Right renal cortex interstitium (tissue), 3 donors: ENCODE results near the gene SGSM2. TPM values are rescaled to one million over a fixed set of nuclear protein-coding genes. Genes with fewer than 3 reads are reported as not detected.
"Not testable (repeated sequence)": the region's sequence is repeated elsewhere in the genome, so short reads cannot be mapped to it uniquely, and the experiment has no call there.

ENCODE experiments used
- DNase-seq, 3 donors: peaks; one replicate each; pipeline ENCODE4 v3.0.0-alpha.2; 2013; ENCODE audit warnings: low read depth in 3 of 3, low spot score in 2 of 3
- polyA plus RNA-seq, 3 donors: library from polyadenylated mRNA; unstranded; fragments of 120-200 nt; gene quantifications; one replicate each; pipeline ENCODE4 v1.2.1, GENCODE V29; 2013; ENCODE audit not compliant: insufficient read length in 3 of 3

The SGSM2 gene, protein sequence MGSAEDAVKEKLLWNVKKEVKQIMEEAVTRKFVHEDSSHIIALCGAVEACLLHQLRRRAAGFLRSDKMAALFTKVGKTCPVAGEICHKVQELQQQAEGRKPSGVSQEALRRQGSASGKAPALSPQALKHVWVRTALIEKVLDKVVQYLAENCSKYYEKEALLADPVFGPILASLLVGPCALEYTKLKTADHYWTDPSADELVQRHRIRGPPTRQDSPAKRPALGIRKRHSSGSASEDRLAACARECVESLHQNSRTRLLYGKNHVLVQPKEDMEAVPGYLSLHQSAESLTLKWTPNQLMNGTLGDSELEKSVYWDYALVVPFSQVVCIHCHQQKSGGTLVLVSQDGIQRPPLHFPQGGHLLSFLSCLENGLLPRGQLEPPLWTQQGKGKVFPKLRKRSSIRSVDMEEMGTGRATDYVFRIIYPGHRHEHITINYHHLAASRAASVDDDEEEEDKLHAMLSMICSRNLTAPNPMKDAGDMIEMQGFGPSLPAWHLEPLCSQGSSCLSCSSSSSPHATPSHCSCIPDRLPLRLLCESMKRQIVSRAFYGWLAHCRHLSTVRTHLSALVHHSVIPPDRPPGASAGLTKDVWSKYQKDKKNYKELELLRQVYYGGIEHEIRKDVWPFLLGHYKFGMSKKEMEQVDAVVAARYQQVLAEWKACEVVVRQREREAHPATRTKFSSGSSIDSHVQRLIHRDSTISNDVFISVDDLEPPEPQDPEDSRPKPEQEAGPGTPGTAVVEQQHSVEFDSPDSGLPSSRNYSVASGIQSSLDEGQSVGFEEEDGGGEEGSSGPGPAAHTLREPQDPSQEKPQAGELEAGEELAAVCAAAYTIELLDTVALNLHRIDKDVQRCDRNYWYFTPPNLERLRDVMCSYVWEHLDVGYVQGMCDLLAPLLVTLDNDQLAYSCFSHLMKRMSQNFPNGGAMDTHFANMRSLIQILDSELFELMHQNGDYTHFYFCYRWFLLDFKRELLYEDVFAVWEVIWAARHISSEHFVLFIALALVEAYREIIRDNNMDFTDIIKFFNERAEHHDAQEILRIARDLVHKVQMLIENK
- 10 to 100 TPM; 56.2 to 61.4 (median 56.6) TPM for polyA plus RNA-seq

DNA sequence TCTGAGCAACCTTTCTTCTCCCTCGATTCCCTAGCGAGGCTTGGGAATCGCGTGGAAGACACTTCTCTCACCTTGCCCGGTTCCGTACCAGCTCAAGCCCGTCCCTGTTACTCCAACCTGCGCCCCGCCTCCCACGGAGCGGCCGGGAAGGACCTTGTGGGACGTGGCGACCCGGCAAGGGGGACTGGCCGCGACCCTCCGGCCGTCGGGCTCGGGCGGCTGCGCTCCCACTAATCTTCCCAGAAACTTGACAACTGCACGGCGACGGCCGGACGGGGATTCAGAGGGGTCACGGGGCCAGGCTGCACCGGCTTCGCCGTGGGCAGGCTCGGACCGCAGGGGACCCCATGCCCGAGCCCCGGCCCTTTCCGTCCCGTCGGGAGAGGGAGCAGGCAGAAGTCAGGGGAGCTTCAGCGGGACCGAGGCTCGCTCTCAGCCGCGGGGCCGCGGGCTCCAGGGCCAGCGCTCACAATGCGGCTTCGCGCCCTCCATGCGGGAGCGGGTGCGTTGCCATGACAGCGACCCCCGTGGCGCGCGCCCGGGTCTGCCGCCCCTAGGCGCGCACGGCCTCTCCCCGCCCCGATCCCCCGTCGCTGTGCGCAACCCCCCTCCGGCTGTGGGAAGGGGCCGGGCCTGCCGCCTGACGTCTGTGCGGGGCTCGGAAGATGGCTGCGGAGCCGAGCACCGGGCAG lies at the start of gene SGSM2:
Gene SGSM2 (plus strand): TSS at position 650 of the 692 bp plus-strand sequence. CDS start 188 bp downstream, outside the sequence.
- DNase-seq: no peak

GRCh38 chr17:2289878-2290478 lies 47.3 kb upstream of the SGSM2 start:
- DNase-seq: no peak

GRCh38 chr17:2292100-2292499 lies 45.2 kb upstream of the SGSM2 start:
- no peak for DNase-seq

- DNase-seq: no peak
Observed at GRCh38 chr17:2295575-2295974, 41.7 kb upstream of the SGSM2 start.

DNA sequence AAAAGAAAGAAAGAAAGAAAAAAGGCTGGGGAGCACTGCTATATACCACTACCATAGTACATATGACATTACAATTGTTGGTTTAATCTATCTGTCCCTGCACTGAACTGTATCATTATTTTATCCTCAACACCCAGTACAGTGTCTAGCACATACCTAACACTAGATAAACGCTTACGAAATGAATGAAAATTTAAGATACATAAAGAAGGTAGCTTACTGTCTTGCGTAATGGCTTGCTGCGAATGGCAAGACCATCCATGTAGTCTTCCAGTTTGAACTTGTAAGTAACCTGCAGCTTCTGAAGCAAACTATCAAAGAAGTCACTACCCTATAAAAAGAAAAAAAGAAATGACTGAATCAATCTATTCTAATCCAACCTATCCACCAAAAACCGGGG lies 40.3 kb upstream of the SGSM2 start:
- DNase-seq: no peak

GRCh38 chr17:2299136-2299535 lies 38.2 kb upstream of the SGSM2 start:
- no peak for DNase-seq

- DNase-seq: no peak
Observed at GRCh38 chr17:2299756-2300155, 37.5 kb upstream of the SGSM2 start.

- DNase-seq: peak; percentile 4 to 20 (median 5)
Observed at GRCh38 chr17:2302778-2303203, 34.5 kb upstream of the SGSM2 start.

DNA sequence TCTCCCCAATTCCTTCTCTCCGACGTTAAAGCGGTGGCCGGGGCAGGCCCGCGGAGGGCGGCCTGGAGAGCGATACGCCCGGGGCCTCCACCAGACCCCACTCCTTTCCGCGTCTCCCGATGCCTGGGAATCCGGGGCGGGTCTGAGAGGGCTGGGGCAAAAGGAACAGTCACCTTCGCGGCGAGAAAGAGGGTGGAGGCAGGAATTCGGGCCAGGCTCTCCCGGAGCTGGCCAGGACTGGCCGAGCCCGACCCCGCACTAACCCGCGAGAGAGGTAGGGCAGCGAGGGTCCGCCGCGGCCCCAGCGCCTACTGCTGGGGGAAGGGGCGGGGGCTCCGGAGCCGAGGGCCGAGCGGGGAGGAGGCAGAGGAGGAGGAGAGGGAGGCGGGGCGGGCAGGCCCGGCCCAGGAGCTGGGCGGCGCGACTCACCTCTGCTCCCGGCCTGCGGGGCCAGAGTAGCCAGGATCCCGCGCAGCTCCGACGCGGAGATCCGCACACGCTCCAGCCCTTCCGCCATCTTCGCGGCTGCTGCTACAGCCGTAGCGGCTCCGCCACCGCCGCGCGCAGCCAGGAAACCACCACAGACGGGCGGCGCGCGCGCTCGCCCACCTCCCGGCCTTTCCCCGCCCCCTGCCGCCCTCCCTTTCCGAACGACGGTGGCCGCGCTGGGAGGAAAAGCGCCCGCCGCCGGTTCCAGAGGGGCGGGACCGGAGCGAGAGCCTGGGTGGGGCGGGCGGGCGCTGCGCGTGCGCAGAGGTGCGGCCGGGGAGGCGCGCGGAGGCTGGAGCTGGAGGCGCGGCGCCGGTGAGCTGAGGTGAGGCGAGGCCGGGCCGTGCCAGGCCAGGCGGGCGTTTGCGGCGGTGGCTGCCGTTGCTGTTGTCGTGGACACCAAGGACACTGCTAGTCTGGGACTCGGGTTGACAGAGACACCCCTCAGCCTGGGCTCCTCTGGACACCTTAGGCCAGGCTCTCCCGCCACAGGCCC lies 33.8 kb upstream of the SGSM2 start, which contains the start of the genes SMG6 and SRR:
Gene SMG6 (minus strand): TSS at position 582 of the 985 bp plus-strand sequence. CDS start 65 bp downstream, at position 517.
Gene SRR (plus strand): TSS at position 747 of the 985 bp plus-strand sequence. CDS start 11,611 bp downstream, outside the sequence.
- DNase-seq: peak; percentile 62 to 85 (median 80)

DNA sequence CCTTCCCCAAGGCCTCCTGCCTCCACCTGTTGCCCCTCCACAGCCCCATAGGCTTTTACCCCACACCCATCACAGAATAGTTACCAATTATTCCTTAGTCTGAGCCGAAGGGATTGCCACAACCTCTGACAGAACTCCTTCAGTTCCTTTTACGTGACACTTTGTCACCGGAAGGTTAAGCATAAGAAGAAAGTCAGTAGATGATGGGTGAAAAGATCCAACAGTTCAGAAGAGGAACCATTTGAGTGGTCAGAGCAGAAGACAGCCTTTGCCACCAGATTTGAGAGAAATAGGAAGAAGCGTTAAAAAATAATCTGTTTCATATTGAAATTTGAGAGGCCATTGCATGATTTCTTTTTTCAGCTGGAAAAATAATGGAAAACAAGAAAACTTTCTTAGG lies 32.4 kb upstream of the SGSM2 start:
- no peak for DNase-seq

DNA sequence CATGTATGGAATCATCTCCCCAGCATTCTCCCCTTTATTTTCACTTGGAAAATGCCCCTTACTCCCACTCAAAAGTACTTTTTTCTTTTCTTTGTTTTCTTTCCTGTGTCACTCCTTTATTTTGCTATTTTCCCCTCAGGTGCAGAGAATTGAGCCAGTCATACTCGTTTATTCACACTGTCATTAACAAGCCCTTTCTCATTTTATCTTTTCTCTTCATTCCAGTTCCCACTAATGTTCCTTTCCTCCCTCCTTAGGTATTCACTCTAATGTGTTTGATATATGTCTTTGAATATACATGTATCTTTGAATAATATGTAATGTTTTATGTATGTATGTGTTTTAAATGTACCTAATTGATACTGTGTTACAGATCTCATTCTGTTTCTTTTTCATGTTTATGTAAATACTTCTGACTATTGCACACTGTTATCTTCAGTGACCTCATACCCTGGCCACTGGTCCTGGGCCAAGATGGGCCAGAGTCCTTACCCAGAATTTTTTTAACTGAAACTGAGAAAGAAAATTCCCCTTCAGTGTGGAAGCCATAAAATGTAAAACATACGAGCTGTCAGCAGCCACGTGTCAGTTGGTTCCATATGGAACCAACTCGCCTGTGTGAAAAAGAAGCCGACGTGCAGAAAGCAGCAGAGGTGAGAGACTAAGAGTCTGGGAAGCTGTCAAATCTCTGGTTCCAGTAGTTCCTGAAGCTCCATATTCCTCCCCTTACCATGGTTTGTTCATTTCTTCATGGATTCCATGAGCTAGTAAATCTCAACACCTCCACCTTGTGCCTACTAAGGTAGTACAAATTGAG lies 27.8 kb upstream of the SGSM2 start:
- DNase-seq: peak in 1 of 3 donors; percentile 8

DNA sequence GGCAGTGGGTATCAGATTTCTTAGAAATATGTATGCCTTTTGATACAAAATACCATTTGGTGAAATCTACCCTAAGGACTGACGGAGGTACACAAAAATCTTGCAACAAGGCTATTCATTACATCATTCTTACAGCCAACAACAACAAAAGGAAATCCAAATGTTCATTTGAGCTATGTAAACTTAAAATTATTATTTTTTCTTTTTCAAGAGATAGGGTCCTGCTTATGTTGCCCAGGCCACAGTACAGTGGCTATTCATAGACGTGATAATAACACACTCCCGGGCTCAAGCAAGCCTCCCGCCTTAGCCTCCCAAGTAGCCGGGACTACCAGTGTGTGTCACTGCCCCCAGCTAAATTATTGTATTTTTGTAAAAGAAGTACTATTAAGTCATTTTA lies 24.6 kb upstream of the SGSM2 start:
- no peak for DNase-seq

GRCh38 chr17:2316916-2317205 lies 20.4 kb upstream of the SGSM2 start:
- not testable (repeated sequence) for DNase-seq

DNA sequence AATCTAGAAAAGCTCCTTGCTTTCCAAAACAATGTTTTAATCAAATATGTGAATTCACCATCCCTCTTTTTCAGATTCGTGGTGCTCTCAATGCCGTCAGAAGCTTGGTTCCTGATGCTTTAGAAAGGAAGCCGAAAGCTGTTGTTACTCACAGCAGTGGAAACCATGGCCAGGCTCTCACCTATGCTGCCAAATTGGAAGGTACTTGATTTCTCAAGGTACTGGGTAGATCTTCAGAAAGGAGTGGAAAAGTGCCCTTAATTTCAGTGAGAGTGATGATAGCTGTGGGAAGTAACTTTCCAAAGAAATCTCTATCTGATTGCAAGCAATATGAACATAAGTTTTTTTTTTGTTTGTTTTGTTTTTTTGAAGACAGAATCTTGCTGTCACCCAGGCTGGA lies 19.5 kb upstream of the SGSM2 start:
- DNase-seq: no peak

DNA sequence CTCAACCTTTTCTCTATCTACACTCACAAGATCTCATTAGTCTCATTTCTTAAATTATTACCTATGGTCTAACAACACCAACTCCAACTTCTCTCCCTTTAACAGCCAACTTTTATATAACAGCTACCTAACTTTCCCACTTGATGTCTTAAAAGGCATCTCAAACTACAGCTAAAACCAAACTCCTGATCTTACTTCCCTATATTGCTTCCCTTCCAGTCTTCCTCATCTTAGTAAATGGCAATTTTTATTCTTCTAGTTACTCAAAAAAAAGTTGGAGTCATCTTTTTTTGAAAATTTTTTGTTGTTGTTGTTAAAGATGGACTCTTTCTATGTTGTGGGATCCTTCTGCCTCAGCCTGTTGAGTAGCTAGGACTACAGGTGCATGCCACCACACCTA lies 18.2 kb upstream of the SGSM2 start:
- DNase-seq: no peak

- DNase-seq: no peak
Observed at GRCh38 chr17:2321399-2321798, 15.9 kb upstream of the SGSM2 start.

- no peak for DNase-seq
Observed at GRCh38 chr17:2323629-2324314, 13.5 kb upstream of the SGSM2 start.
